Activated CD4-positive, CD25-positive, alpha-beta regulatory T cell treated with anti-CD3 and anti-CD28 coated beads, Interleukin-2, amount 50 U/mL, for 16 hours (primary cell): Measurements from ENCODE around the gene GPRC5C.
"Not testable (repeated sequence)": the region's sequence is repeated elsewhere in the genome, so short reads cannot be mapped to it uniquely, and the experiment has no call there.

Experiments
- DNase-seq: peaks from one replicate; pipeline ENCODE4 v3.0.0-alpha.2; 2020; ENCODE audit warnings: low read depth, low spot score

Gene GPRC5C

GRCh38 chr17:74472890-74473289, 41.0 kb downstream of the GPRC5C start:
- DNase-seq = no peak

GRCh38 chr17:74473294-74473693, 41.4 kb downstream of the GPRC5C start:
- DNase-seq = no peak

DNA sequence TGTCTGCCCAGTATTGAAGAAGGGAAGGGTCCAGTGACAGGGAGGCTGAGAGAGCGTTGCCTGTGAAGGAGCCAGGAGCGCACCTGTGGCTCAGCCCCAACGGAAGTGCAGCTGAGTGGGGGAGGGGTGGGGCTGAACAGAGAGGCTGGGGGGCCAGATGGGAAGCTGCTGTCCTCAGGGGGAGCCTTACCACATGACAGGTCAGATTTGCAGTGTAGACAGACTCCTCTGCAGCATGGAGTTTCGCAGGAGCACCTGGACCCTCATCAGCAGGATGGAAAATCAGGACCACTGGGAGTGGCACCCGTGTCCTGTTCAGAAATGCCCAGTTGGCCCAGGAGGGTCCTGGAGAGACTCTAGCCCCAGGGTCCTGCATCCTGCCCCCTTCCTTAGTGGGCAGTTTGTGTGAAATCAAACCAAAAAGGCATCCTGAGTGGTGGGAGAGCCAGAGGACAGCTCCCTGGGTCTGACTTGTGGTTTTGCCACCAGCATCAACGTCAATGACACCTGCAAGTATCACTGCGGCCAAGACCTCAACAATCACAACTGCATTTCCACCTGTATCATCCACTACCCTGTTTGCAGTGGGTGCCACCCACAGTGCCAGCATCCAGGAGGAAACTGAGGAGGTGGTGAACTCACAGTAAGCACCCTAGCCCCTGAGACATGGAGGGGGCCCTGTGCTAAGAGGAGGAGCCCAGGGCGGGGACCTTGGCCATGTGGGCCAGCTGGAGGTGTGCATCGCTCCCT, 42.3 kb downstream of the GPRC5C start:
- no peak for DNase-seq

DNA sequence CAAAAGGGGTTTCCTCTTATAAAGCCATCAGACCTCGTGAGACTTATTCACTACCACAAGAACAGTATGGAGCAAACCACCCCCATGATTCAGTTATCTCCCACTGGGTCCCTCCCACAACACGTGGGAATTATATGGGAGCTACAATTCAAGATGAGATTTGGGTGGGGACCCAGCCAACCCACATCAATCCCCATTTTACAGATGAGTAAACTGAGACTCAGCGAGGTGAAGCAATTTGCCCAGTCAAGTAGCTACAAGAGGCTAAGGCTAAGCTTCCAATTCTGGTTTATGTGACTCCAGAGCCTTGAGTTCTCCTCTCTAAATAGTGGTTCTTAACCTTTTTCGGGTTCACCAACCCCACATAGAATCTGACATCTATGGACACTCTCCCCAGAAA, 43.3 kb downstream of the GPRC5C start:
- DNase-seq = no peak

- DNase-seq = no peak
Observed at GRCh38 chr17:74477411-74477810, 45.5 kb downstream of the GPRC5C start.

- no peak for DNase-seq
Observed at GRCh38 chr17:74478420-74479100, 46.7 kb downstream of the GPRC5C start.

GRCh38 chr17:74480290-74480689, 48.4 kb downstream of the GPRC5C start:
- DNase-seq = no peak

DNA sequence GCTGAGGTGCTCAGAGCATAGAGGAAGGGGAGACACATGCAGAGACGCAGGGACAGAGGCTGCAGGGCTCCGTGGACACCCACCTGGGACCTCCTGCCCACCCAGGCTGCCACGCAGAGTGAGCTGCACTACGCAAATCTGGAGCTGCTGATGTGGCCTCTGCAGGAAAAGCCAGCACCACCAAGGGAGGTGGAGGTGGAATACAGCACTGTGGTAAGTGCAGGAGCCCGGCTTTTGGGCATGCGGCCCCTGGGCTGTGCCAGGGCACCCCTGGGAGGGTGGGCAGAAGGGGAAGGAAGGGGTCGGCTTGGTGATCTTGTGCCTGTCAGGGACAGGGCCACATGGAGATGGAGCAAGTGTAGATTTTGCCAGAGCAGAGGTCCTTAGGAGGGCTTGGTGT, 49.7 kb downstream of the GPRC5C start:
- DNase-seq = no peak

DNA sequence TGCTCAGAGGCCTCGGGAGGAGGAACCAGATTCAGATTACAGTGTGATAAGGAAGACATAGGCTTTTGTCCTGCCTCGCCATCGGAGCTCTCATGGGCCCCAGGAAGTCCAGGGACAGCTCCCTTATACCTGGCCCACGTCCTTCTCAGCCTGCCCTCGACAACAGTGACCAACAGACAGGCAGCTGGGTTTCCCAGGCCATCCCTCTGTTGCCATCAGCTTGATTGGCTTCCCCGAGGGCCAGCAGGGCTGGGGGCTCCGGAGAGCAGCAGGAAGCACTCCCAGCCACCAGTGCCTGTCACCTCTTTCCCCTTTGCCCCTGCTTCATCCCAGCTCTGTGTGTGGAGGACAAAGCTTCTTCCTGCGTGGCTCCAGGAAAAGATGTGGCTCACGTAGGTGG, 52.2 kb downstream of the GPRC5C start:
- no peak for DNase-seq

DNA sequence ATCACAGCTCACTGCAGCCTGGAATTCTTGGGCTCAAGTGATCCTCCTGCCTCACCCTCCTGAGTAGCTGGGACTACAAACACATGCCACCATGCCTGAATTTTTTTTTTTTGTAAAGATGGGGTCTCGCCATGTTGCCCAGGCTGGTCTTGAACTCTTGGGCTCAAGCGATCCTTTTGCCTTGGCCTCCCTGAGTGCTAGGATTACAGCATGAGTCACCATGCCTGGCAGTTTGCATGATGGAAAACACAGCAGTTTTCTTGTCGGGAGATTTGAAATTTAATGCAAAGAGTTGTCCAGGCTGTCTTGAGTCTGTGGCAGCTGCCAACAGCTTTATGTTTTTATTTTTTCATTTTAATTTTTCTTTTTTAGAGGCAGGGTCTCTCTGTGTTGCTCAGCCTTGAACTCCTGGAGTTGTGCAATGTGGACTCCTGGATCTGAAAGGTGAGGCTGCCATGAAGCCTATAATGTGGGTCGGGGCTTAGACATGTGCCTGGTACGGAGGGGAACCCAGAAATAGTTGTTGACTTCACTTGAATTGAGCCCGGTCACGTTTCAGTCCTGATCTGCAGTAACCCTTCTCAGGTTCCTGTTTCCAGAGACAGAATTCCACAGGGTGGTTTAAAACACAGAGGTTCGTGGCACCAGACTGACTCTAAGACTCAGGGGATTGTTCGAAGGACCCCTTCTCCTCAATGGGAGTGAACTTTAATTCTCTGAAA, 53.3 kb downstream of the GPRC5C start:
- no peak for DNase-seq

DNA sequence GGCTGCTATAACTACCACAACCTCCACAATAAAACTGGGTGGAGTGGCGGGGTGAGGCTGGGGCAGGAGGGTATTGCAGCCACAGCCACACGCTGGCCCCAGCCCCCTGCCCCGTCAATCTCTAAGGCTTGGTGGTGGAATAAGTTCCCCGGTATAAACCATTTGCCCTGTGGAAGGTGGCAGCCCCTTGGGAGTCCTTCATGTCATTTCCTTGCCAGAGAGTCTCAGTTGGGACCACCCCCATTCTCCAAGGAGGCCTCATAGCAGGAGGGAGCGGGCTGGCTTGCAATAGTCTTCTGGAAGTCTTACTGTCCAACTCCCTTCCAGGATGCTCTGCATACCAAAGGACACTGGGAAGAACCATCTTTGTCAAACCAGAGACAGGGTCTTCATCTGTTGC, 54.0 kb downstream of the GPRC5C start:
- DNase-seq = no peak

DNA sequence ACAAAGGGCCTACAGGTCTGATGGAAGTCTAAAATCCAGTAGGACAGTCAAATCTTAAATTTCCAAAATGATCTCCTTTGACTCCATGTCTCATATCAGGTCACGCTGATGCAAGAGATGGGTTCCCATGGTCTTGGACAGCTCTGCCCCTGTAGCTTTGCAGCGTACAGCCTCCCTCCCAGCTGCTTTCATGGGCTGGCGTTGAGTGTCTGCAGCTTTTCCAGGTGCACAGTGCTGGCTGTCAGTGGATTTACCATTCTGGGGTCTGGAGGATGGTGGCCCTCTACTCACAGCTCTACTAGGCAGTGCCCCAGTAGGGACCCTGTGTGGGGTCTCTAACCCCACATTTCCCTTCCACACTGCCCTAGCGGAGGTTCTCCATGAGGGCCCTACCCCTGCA, 56.4 kb downstream of the GPRC5C start:
- not testable (repeated sequence) for DNase-seq

DNA sequence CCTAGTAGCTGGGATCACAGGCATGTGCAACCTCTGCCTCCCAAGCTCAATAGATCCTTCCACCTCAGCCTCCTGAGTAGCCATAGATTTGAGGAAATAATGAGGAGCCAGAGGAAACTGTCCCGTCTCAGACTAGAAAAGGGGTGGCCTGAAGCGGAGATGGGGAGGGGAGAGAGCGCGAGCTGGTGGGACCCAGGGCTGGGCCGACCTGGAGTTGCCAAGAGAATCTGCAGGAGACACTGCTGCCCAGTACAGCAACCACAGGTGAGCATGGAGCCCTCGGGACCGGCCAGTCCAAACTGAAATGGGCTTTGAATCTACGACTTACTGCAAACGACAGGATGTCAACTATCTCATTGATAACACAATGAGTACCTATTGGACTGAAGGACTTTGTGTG, 58.8 kb downstream of the GPRC5C start:
- DNase-seq = no peak

GRCh38 chr17:74491626-74492025, 59.7 kb downstream of the GPRC5C start:
- DNase-seq = no peak

- DNase-seq = peak; percentile 36
Observed at GRCh38 chr17:74493331-74493833, 61.5 kb downstream of the GPRC5C start.
